ENCODE results near the gene SGPP2. TPM values are rescaled to one million over a fixed set of nuclear protein-coding genes. Genes with fewer than 3 reads are reported as not detected.
"Not testable (repeated sequence)": the region's sequence is repeated elsewhere in the genome, so short reads cannot be mapped to it uniquely, and the experiment has no call there.

Gene SGPP2
- total RNA-seq, 6 donors from 2014 or later, result 5.2 to 85.9 (median 21.8) TPM

DNA sequence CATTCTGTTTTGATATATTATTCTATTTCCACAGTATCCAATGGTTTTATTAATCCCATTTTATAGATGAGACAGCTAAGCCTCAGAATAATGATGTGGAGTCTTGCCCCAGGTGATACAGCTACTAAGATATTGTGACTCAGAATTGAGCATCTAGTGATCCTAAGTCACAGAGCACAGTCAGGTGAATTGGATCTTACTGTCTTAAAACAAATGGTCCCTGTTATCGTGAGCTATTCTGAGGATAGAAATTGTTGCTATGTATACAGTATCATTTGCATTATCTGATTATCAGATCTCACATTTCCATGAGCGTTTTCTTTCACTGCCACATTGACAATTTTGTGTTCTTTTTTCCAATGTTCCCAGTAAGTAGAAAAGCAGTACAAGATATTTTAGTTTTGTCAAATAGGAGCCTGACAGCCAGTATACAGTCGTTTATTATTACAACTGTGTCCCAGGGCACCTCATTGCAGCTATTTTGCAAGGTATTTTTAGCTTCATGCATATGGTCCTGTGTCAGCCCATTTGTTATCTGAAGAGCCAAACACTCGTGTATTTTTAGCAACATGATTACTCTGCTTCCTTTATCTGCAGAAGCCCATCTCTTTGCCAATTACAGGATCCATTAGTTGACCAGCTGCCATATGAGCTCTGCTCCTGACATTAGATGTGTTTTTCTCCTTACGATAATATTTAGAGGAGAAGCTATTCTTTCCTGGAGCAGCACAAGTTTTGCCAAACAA lies 25.1 kb upstream of the SGPP2 start:
- no peak for DNase-seq
- no peaks in the 10 kb centered on the region for H3K4me1 ChIP-seq
- H3K27ac ChIP-seq, result no peak overlapping the region
- no peaks in the 10 kb centered on the region for H3K9me3 ChIP-seq
- no peaks in the 10 kb centered on the region for H3K36me3 ChIP-seq
- H3K4me3 ChIP-seq, result no peak overlapping the region
- no peak for ATAC-seq (ENCODE audit: low FRiP score in 2 of 2)
- WGBS, 2 donors, result 36 to 42% methylated on average over 5 of the region's 5 CpGs
- TF ChIP-seq POLR2A (IDR thresholded peaks at IDR 0.05) (no peak), EP300 (IDR thresholded peaks at IDR 0.05) (no peak), POLR2AphosphoS5 (IDR thresholded peaks at IDR 0.05) (no peak)
- TF ChIP-seq, protein P1, sequence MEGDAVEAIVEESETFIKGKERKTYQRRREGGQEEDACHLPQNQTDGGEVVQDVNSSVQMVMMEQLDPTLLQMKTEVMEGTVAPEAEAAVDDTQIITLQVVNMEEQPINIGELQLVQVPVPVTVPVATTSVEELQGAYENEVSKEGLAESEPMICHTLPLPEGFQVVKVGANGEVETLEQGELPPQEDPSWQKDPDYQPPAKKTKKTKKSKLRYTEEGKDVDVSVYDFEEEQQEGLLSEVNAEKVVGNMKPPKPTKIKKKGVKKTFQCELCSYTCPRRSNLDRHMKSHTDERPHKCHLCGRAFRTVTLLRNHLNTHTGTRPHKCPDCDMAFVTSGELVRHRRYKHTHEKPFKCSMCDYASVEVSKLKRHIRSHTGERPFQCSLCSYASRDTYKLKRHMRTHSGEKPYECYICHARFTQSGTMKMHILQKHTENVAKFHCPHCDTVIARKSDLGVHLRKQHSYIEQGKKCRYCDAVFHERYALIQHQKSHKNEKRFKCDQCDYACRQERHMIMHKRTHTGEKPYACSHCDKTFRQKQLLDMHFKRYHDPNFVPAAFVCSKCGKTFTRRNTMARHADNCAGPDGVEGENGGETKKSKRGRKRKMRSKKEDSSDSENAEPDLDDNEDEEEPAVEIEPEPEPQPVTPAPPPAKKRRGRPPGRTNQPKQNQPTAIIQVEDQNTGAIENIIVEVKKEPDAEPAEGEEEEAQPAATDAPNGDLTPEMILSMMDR (IDR thresholded peaks at IDR 0.05), result no peak
- H3K27me3 ChIP-seq, result no peaks in the 10 kb centered on the region

DNA sequence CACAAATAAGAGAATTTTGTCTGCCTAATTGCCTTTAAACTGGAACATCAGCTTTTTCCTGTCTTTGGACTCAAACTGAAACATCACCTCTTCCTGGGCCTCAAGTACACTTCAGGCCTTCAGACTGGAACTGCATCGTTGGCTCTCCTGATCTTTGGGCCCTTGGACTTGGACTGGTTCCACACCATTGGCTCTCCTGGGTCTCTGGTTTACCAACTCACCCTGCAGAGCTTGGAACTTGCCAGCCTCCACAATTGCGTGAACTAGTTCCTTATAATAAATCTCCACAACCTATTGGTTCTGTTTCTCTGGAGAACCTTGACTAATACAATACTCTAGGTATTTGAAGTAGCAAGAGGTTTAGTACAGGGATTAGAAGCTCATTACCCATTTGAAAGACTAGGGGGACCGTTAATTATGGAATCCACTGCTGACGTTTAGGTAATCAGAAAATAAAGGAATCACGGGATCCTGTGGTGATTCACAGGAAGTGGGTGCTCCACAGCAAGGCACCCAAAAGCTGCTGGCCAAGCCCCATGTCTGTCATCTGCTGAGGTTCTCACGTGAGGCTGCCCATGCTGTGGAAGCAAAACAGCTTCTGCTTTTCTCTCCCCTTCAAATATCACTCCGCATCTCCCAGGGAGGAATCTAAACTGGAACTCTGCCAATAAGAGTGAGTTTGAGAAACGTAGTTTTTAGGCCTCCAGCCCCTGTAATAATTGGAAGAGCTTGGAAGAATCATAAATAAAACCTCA lies 20.0 kb upstream of the SGPP2 start:
- Histone ChIP-seq H3K9me3 (no peaks in the 10 kb centered on the region), H3K4me1 (no peaks in the 10 kb centered on the region), H3K4me3 (no peak overlapping the region), H3K27ac (peak overlapping the region in 1 of 4 donors; percentile 46), H3K36me3 (no peaks in the 10 kb centered on the region), H3K27me3 (no peaks in the 10 kb centered on the region)
- 50 to 58% methylated on average over 8 of the region's 8 CpGs for WGBS, 2 donors
- peak in 1 of 2 donors; percentile 69 for DNase-seq
- ATAC-seq (ENCODE audit: low FRiP score in 2 of 2), result peak in 1 of 2 donors; percentile 77
- TF ChIP-seq EP300 (IDR thresholded peaks at IDR 0.05) (no peak), POLR2A (IDR thresholded peaks at IDR 0.05) (no peak), POLR2AphosphoS5 (IDR thresholded peaks at IDR 0.05) (no peak)
- TF ChIP-seq, protein P1 (IDR thresholded peaks at IDR 0.05), result no peak

GRCh38 chr2:222408684-222409083 lies 15.7 kb upstream of the SGPP2 start:
- Histone ChIP-seq H3K4me3 (no peak overlapping the region), H3K4me1 (no peaks in the 10 kb centered on the region), H3K9me3 (peaks cover 0 to 5% (median 0%) of the 10 kb centered on the region in 4 donors), H3K36me3 (no peaks in the 10 kb centered on the region), H3K27me3 (no peaks in the 10 kb centered on the region), H3K27ac (no peak overlapping the region)
- TF ChIP-seq EP300 (IDR thresholded peaks at IDR 0.05), result no peak
- TF ChIP-seq POLR2AphosphoS5 (IDR thresholded peaks at IDR 0.05), result no peak
- TF ChIP-seq, protein P1 (IDR thresholded peaks at IDR 0.05), result no peak
- TF ChIP-seq POLR2A (IDR thresholded peaks at IDR 0.05), result no peak
- DNase-seq, result no peak
- ATAC-seq (ENCODE audit: low FRiP score in 2 of 2), result no peak
- 74 to 82% methylated on average over 2 of the region's 2 CpGs for WGBS, 2 donors

DNA sequence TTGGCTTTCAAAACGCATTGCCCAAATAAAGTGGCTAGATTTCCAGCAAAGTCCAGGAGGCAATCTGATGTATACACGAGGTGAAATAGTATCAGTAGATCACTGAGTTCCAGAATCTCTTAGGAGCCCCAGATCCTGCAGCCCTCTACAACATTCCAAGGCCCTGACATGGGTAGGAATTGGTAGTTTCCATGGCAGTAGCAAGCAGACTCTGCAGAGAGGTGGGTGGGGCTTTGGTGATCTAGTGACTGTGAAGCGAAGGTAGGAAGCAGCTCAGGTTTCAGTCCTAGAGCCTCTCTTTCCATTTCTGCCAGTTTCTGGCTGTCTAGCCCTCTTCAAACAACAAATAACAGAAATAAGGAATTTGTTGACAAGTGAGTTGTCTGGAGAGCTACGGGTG lies 13.8 kb upstream of the SGPP2 start:
- no peak for ATAC-seq (ENCODE audit: low FRiP score in 2 of 2)

GRCh38 chr2:222412334-222412733 lies 12.0 kb upstream of the SGPP2 start:
- H3K27ac ChIP-seq; H3K4me3 ChIP-seq; H3K27me3 ChIP-seq; H3K4me1 ChIP-seq; ATAC-seq (ENCODE audit: low FRiP score in 2 of 2); DNase-seq; H3K36me3 ChIP-seq; H3K9me3 ChIP-seq: not testable (repeated sequence)
- WGBS, 2 donors, result 92 to 97% methylated on average over 2 of the region's 2 CpGs

More for the DNA sequence above, 13.8 kb upstream of the SGPP2 start:
- DNase-seq, result no peak
- Histone ChIP-seq H3K27ac (no peak overlapping the region), H3K4me3 (no peak overlapping the region), H3K4me1 (no peaks in the 10 kb centered on the region), H3K9me3 (peaks cover 0 to 8% (median 0%) of the 10 kb centered on the region in 4 donors), H3K27me3 (no peaks in the 10 kb centered on the region), H3K36me3 (no peaks in the 10 kb centered on the region)
- WGBS, 2 donors, result 57 to 64% methylated on average over 4 of the region's 4 CpGs
- TF ChIP-seq EP300 (IDR thresholded peaks at IDR 0.05) (no peak), POLR2A (IDR thresholded peaks at IDR 0.05) (no peak), POLR2AphosphoS5 (IDR thresholded peaks at IDR 0.05) (no peak)
- TF ChIP-seq, protein P1 (IDR thresholded peaks at IDR 0.05), result no peak
